Subcutaneous adipose tissue (tissue), 4 donors: ENCODE data around the gene GNAO1. TPM values are rescaled to one million over a fixed set of nuclear protein-coding genes. Genes with fewer than 3 reads are reported as not detected.

Experiments used
- CTCF ChIP-seq: fragments of 450-650 bp; IDR thresholded peaks from one replicate; pipeline ENCODE4 v1.5.1; 2016; ENCODE audit warnings: low read depth, mild to moderate bottlenecking, control low read depth, antibody characterized with exemption, moderate library complexity
- total RNA-seq, 4 donors: library from RNA; depleted of rRNA; stranded (reverse); fragments of >200 nt; gene quantifications; one replicate each; pipeline ENCODE4 v1.1.0, GENCODE V29; 2016

The GNAO1 gene
- total RNA-seq, 4 donors from 2014 or later: 0.44 to 1.6 (median 0.63) TPM

GRCh38 chr16:56206951-56207350 is 15.7 kb downstream of the GNAO1 start:
- no peak for TF ChIP-seq CTCF

GRCh38 chr16:56207421-56207820 is 16.1 kb downstream of the GNAO1 start:
- TF ChIP-seq CTCF: no peak

GRCh38 chr16:56211435-56211981 is 20.2 kb downstream of the GNAO1 start:
- TF ChIP-seq CTCF: no peak

- no peak for TF ChIP-seq CTCF
These were observed 20.9 kb downstream of the GNAO1 start for GRCh38 chr16:56212144-56212543.

GRCh38 chr16:56221995-56222394 is 30.7 kb downstream of the GNAO1 start:
- TF ChIP-seq CTCF: no peak

GRCh38 chr16:56222474-56222997 is 31.2 kb downstream of the GNAO1 start:
- TF ChIP-seq CTCF: no peak

- TF ChIP-seq CTCF: no peak
These were observed 33.9 kb downstream of the GNAO1 start for GRCh38 chr16:56225017-56225742.
